HG03280 (cell line): ENCODE data around the gene OXNAD1.

Experiments
- ATAC-seq: cut with Tn5 transposase; IDR thresholded peaks from one replicate; pipeline ENCODE4 v1.9.1; 2021; ENCODE audit warnings: mild to moderate bottlenecking, moderate library complexity; ENCODE audit not compliant: unreplicated experiment

Gene OXNAD1

GRCh38 chr3:16264708-16265454 is at the start of gene OXNAD1, which contains the start of gene DPH3:
OXNAD1 (plus strand) TSS chr3:16265212; CDS start chr3:16270953, 5,741 bp downstream.
DPH3 (minus strand) TSS chr3:16264943; CDS start chr3:16264876, 67 bp downstream.
- peak; percentile 98 for ATAC-seq

- no peak for ATAC-seq
These were observed 48.6 kb upstream of the OXNAD1 start for GRCh38 chr3:16216373-16216935.

- ATAC-seq = no peak
These were observed 45.2 kb upstream of the OXNAD1 start for GRCh38 chr3:16219777-16220176.

GRCh38 chr3:16221990-16222389 is 43.0 kb upstream of the OXNAD1 start:
- ATAC-seq = no peak

GRCh38 chr3:16222547-16222946 is 42.5 kb upstream of the OXNAD1 start:
- no peak for ATAC-seq

- ATAC-seq = no peak
These were observed 40.7 kb upstream of the OXNAD1 start for GRCh38 chr3:16224325-16224724.

- no peak for ATAC-seq
These were observed 37.4 kb upstream of the OXNAD1 start for GRCh38 chr3:16227566-16227965.

GRCh38 chr3:16229681-16230080 is 35.3 kb upstream of the OXNAD1 start:
- no peak for ATAC-seq

GRCh38 chr3:16231983-16232382 is 33.0 kb upstream of the OXNAD1 start:
- no peak for ATAC-seq

- no peak for ATAC-seq
These were observed 31.2 kb upstream of the OXNAD1 start for GRCh38 chr3:16233806-16234205.

- no peak for ATAC-seq
These were observed 30.7 kb upstream of the OXNAD1 start for GRCh38 chr3:16234281-16234680.

- no peak for ATAC-seq
These were observed 28.9 kb upstream of the OXNAD1 start for GRCh38 chr3:16236030-16236639.

- no peak for ATAC-seq
These were observed 28.1 kb upstream of the OXNAD1 start for GRCh38 chr3:16236856-16237393.

- ATAC-seq = no peak
These were observed 25.8 kb upstream of the OXNAD1 start for GRCh38 chr3:16239086-16239770.

- ATAC-seq = no peak
These were observed 25.2 kb upstream of the OXNAD1 start for GRCh38 chr3:16239780-16240179.

GRCh38 chr3:16240229-16241023 is 24.6 kb upstream of the OXNAD1 start:
- ATAC-seq = no peak

GRCh38 chr3:16241225-16241624 is 23.8 kb upstream of the OXNAD1 start:
- ATAC-seq = no peak

- no peak for ATAC-seq
These were observed 22.8 kb upstream of the OXNAD1 start for GRCh38 chr3:16242177-16242576.

GRCh38 chr3:16243706-16244490 is 21.1 kb upstream of the OXNAD1 start:
- ATAC-seq = no peak

- no peak for ATAC-seq
These were observed 19.4 kb upstream of the OXNAD1 start for GRCh38 chr3:16245609-16246008.
